CMK (cell line): ENCODE results near the gene PCDHGC4.
A peak's percentile ranks its signal among the peaks of the same experiment; 100 is the strongest.

Experiments
- DNase-seq: peaks from one replicate; pipeline ENCODE4 v3.0.0-alpha.2; 2010; ENCODE audit warnings: low read depth

PCDHGC4 gene

GRCh38 chr5:141512911-141513626 lies 28.2 kb downstream of the PCDHGC4 start:
- no peak for DNase-seq

GRCh38 chr5:141513627-141514329 lies 28.9 kb downstream of the PCDHGC4 start:
- DNase-seq, result peak; percentile 85

GRCh38 chr5:141514330-141515133 lies 29.7 kb downstream of the PCDHGC4 start:
- no peak for DNase-seq

- DNase-seq, result no peak
Observed at GRCh38 chr5:141515141-141515540, 30.3 kb downstream of the PCDHGC4 start.

- no peak for DNase-seq
Observed at GRCh38 chr5:141515946-141516671, 31.3 kb downstream of the PCDHGC4 start.

GRCh38 chr5:141516672-141517025 lies 31.8 kb downstream of the PCDHGC4 start:
- no peak for DNase-seq

GRCh38 chr5:141517312-141517711 lies 32.5 kb downstream of the PCDHGC4 start:
- DNase-seq, result no peak

- no peak for DNase-seq
Observed at GRCh38 chr5:141517880-141518617, 33.2 kb downstream of the PCDHGC4 start.

- no peak for DNase-seq
Observed at GRCh38 chr5:141518618-141519015, 33.8 kb downstream of the PCDHGC4 start.

- no peak for DNase-seq
Observed at GRCh38 chr5:141519605-141520565, 35.1 kb downstream of the PCDHGC4 start.

GRCh38 chr5:141521244-141521781 lies 36.5 kb downstream of the PCDHGC4 start:
- no peak for DNase-seq

- DNase-seq, result no peak
Observed at GRCh38 chr5:141522301-141522700, 37.5 kb downstream of the PCDHGC4 start.

GRCh38 chr5:141523991-141524390 lies 39.2 kb downstream of the PCDHGC4 start:
- no peak for DNase-seq

- no peak for DNase-seq
Observed at GRCh38 chr5:141524604-141525597, 40.1 kb downstream of the PCDHGC4 start.

GRCh38 chr5:141525653-141526052 lies 40.8 kb downstream of the PCDHGC4 start:
- DNase-seq, result no peak

GRCh38 chr5:141527426-141527825 lies 42.6 kb downstream of the PCDHGC4 start:
- DNase-seq, result no peak

GRCh38 chr5:141528291-141528984 lies 43.6 kb downstream of the PCDHGC4 start:
- no peak for DNase-seq

GRCh38 chr5:141529002-141529401 lies 44.2 kb downstream of the PCDHGC4 start:
- no peak for DNase-seq
